Measurements from ENCODE around the gene FTO. TPM values are rescaled to one million over a fixed set of nuclear protein-coding genes. Genes with fewer than 3 reads are reported as not detected.

FTO gene
- total RNA-seq, 1 donor from 2014 or later: 116 TPM

Other genes starting within 250 kb of the FTO start
- gene AKTIP, start 200.9 kb upstream of the FTO start, total RNA-seq: 59.6 TPM
- gene RPGRIP1L, start 297 bp upstream of the FTO start, total RNA-seq: 14.1 TPM